ENCODE measurements around the gene LSM10.

DNA sequence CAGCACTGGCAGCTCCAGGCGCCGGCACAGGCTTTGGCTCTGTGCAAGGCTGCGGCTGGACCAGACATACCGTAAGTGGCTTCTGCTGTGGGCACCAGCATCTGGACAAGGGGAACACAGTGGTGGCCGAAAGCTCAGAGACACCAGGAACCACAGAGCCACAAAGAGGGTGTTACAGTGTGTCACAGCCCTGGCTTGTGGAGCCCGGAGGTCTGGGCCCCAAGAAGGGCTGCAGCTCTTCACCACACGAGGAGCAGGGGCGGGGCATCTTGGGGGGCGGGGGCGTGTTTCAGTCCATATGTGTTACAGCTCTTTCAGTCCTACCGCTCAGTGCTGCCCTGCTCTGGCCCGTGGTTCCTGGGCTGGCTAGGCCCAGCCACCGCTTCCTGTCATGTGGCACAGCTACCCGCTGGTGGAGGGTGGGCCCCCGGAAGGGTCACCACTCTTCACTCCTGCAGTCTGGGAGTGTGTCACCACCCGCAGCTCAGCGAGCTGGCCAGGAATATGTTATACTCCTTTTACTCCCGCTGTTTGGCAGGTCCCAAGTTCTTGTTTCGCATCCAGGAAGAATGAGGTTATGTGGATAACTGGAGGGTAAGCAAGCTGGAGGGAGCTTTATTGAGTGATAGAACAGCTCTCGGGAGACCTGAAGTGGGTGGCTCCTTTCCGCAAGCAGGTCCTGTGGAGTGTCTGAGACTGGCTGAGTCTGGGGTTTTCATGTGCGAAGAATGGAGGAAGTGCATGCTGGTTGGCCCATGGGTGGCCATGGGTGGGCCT lies 3.3 kb upstream of the LSM10 start:
- no peak for TF ChIP-seq CTCF (IDR thresholded peaks at IDR 0.05; ENCODE audit: low read depth, low read length)
- TF ChIP-seq EZH2phosphoT487 (IDR thresholded peaks at IDR 0.05; ENCODE audit: low read depth), result no peak
